T-helper 2 cell (primary cell): ENCODE measurements around the gene UNC5C.
A peak's percentile ranks its signal among the peaks of the same experiment; 100 is the strongest.
"Not testable (repeated sequence)": the region's sequence is repeated elsewhere in the genome, so short reads cannot be mapped to it uniquely, and the experiment has no call there.

Source experiments
- DNase-seq, 5 experiments: peaks; one replicate each; pipeline versions ENCODE4 v3.0.0 to v3.0.0-alpha.2; 2012 to 2022

UNC5C gene

DNA sequence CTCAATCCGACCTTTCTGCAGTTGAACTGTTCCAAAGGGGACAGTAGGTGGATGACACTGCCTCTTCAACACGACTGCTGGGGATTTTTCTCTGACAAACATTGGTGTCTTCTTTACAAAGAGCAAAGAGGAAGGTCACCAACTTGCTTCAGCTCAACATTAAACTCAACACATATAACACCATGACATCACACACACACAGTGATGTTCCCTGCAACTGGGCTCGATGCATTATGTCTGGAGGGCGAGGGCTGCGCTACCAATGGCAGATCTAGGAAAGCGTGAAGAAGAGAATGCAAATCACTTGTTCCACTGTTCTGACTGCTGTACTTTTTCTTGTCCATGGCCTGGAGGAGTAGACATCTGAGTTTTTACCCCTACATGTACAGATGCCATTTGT, 385.9 kb downstream of the UNC5C start:
- DNase-seq = no peak

DNA sequence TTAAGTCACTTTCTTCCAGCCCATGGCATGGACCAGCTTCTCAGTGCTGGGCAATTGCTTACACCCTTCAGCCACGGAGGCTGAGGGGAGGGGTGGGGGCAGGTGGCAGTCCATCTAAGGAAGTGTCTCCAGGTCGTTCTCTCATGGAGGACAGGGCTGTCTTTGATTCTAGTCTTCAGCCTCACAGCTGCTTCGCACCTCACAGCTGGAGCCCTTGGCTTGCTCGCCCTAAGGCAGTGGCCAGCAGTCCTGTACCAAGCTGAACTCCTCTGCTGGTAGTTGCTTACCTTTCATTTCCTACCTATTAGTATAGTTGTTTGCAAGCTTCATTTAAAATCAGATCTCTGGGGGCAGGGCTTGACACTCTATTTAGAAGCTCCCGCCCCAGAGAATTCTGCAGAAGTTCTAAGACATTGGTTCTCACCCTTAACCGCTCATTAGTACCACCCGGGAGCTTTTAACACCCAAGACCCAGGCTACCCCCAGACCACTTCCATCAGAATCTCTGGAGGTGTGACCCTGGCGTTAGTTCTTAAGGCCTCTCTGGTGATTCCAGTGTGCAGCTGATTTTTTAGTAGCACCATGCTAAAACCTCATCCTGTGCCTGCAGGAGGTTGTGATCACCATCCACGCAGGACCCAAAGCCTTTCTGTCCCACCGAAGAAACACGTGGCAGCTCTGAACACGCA, 386.8 kb downstream of the UNC5C start:
- DNase-seq = no peak

DNA sequence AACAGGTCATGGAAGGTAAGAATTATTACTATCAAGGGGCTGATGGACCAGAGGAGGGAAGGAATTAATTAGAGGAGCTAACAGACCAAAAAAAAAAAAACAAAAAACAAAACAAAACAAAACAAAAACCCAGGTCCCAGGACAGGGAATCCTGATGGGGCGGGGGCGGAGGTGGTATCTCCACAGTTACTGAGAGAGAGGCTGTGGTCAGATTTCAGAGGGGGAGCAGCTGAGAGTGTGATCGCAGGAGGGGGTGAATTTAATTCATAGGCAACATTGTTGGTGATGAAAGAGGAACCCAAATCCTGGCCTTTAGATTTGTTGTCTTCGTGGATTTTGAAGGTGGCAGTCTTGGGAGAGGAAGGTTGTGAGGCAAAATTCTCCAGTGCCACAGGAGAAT, 389.4 kb downstream of the UNC5C start:
- no peak for DNase-seq

DNA sequence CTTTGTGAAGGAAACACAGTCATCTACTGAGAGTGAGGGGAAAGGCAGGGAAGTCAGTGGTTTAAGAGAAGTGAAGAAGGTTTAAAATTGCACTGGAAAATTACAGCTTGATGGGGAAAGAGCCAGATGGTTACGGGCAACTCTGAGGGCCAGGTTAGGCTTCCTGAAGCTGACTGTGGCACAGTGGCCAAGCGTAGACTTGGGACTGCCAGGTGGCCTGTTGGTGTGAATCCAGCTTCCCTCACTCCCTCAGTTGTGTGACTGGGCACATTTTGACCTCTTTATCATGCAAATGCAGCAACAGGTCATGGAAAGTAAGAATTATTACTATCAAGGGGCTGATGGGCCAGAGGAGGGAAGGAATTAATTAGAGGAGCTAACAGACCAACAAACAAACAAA, 390.1 kb downstream of the UNC5C start:
- no peak for DNase-seq

DNA sequence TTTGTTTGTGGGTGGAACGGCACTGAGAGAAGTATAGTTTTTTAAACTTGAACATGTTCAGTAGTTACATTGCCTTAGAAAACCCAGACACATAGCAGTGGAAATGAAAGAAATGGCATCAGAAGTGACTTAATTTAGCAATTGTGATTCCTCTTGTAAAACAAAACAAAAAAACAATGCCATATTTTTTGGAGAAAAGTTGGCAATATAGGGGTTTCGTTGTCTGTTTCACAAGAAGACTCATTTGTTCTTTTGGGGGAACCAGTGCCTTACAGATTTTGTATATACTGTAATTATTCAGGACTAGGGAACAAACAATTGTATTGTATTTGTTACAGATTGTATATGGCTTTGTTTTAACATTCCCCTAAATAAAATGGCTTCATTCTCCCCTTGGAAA, 390.7 kb downstream of the UNC5C start:
- DNase-seq = no peak

DNA sequence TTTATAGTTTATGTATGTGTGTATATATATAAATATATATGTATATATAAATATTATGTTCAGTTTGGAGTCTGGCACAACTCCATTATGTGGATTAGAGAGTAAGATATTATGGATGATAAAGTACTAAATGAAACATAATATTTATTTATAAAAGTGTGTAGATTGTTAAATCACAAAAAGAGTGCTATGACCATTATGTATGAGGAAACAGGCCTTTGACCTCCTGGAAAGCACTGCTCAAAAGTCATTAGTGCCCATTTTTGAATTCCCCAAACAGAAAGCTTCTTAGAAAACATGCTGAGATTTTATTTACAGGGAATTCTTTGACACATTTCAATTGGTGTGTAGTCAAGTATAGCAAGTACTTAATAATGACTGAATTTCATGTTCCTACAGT, 391.2 kb downstream of the UNC5C start:
- DNase-seq = no peak

DNA sequence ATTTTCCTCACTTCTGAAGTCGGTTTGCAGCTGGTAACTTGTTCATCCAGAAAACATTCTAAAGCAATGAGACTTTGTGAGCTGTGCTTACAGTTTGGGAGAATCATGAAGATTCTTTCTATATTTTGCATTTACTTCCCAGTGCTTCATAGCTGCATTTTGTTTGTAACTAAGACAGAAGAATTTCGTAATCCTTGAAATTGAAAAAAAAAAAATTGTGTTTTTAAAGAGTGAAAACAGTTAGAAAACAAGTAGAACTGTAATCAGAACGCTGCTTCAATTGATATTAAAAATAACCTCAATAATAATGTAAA, 392.4 kb downstream of the UNC5C start:
- no peak for DNase-seq

DNA sequence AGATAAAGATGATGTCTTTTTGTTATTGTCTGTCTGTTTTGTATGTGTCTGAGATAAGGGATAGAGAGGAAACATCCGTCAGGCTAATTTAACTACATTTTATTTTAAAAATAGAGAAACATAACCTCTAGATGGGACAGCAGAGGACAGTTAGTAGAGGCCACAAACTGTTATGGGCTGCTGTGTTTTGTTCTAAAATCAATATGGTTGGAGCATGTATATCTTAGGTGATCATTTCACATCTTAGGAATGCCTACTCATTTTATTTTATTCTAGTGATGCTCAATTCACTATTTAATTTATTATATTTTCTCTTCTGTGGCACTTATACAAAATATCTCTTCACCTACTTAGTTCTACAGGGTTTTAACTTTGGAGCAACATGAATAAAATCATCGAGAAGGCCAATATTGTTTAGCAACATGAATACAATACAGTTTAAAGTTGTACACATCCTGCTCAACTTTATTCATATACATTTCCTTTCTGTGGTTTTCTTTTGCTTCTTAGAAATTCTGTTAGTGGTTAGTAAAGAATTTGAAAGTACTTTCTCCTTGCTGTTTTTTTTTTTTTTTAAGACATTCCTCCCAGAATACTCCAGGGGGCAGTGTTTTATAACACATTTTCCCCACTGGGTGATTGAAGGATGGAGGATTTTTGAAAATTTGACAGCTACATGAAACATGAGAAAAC, 392.9 kb downstream of the UNC5C start:
- DNase-seq = peak in 1 of 5 experiments; percentile 88

DNA sequence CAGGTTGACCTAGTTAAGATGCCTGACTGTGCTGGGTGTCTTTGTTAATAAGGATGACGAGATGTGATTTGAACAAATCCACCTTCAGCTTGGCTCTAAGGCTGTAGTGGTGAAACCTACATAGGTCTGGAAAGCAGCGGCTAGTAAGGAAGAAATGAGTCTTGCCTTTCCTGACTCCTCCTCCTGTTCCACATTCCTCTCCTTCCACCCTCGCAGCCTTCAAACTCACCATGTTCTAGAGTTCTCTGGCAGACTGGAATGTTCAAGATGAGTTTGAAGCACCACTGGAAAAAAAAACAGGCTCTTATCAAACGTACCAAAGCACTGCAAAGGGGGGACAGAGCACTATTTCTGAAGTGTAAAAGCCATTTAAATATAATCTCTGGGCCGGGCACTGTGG, 395.6 kb downstream of the UNC5C start:
- DNase-seq = no peak

DNA sequence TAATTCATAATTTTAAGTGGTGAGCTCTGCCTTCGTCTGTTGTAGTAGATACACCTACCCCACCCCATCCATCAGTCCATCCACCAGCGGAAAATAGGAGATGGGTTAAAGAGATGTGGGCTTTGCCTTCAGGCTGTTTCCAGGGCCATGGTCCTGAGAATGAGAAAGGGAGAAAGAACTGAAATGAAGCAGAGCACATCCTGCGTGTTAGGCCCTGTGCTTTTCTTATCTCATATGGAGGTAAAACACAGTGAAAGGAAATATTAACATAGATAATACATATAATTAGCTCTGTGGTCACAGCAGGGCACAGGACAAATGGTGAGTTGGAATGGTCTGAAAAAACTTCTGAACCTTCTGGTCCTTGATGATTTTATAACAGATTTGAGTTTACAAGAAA, 397.5 kb downstream of the UNC5C start:
- DNase-seq = no peak

DNA sequence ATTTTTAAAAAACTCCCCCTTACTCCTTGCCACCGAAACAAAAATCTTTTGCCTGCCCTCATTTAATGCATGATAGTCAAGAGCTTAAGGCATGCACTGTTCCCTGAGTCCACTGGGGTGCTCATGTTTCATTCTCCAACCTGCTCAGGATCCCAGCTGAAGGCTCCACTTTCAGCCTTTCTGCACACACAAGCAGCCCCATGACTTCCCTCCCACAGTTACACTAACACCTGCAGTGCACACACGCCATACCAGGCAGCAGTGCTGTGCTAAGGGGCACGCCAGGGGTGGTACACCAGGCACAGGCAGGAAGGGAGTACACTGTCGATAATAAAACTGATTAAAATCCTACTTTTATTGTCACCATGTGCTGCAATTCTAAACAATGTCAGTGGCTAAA, 405.8 kb downstream of the UNC5C start:
- DNase-seq = no peak

DNA sequence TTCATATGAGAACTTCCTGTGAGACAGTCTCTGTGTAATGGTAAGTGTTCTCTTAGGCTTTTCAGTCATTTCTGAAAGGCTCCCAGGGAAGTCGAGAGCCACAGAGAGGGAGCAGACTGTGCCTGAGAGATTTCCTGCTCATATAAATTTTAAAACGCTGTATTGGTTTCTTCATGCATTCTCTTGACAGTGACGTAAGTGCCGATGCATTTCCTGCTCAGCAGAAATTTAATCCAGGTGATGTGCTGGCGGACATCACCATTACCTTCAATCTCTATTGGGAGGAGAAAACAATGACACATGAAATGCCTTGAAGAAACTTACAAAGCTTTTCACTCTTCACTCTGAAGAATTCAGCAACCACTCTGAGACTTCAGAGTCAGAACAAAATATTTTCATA, 407.4 kb downstream of the UNC5C start:
- no peak for DNase-seq

DNA sequence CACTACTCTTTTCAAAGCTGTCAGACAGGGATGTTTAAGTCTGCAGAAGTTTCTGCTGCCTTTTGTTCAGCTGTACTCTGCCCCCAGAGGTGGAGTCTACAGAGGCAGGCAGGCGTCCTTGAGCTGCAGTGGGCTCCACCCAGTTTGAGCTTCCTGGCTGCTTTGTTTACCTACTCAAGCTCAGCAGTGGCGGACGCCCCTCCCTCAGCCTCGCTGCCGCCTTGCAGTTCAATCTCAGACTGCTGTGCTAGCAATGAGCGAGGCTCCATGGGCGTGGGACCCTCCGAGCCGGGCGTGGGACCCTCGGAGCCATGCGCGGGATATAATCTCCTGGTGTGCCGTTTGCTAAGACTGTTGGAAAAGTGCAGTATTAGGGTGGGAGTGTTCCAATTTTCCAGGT, 409.3 kb downstream of the UNC5C start:
- not testable (repeated sequence) for DNase-seq

DNA sequence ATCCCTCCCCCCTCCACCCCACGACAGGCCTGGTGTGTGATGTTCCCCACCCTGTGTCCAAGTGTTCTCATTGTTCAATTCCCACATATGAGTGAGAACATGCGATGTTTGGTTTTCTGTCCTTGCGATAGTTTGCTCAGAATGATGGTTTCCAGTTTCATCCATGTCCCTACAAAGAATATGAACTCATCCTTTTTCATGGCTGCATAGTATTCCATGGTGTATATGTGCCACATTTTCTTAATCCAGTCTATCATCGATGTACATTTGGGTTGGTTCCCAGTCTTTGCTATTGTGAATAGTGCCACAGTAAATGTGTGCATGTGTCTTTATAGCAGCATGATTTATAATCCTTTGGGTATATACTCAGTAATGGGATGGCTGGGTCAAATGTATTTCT, 414.8 kb downstream of the UNC5C start:
- not testable (repeated sequence) for DNase-seq

DNA sequence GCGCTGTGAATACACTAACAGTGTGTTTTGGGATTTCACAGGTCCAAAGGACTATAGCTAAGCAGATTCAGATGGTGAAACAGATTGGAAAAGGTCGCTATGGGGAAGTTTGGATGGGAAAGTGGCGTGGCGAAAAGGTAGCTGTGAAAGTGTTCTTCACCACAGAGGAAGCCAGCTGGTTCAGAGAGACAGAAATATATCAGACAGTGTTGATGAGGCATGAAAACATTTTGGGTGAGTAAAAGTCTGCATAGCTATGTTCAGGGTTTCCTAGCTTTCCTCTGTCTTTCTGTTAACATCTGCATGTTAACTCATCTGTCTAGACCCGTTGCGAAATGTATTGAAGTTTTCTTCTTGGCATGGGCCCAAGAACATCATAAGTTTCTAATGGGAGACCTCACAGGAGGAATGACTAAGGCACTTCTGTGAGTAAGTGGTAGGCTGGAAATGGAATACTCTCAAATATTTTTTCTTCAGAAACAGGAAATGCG, 418.9 kb downstream of the UNC5C start:
- DNase-seq = peak in 1 of 5 experiments; percentile 7

DNA sequence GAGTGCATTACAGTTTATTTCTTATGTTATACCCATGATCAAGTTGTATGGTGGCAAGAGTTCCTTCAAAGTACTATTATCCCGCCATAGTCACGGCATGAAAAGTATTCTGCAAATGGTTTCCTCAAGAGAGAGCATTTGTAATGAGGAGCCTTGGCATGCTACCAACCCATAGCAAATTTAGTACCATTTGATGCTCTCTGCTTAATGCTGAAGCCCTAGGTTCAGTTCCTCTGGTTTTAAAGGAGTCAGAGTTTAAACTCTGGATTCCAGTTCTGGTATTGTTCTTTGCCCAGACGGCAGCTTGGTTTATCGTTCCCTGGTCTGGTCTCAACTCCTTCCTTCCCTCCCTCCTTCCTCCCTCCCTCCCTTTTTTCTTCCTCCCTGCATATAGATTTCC, 419.7 kb downstream of the UNC5C start:
- DNase-seq = no peak

DNA sequence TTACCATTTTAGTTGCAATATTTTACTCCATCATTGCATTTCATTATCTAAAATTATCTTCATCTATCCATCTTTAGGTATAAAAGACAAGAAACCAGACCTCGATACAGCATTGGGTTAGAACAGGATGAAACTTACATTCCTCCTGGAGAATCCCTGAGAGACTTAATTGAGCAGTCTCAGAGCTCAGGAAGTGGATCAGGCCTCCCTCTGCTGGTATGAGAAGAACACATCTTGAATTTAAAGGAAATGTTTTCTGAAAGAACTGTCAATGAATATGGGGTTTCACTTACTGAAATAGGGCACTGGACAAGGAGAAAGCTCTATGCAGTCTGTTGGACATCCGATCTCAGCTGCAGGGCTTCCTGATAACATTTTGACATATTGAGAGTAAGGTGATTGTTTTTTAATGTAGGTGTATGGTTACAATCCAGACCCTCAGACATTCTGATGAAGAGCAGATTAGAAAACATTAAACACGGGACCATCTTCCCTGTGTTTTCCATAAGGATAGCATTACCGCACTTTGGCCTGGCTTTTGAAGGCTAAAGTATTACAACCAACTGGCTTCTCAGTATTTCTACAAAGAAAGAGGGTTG, 423.8 kb downstream of the UNC5C start:
- DNase-seq = peak in 1 of 5 experiments; percentile 14

DNA sequence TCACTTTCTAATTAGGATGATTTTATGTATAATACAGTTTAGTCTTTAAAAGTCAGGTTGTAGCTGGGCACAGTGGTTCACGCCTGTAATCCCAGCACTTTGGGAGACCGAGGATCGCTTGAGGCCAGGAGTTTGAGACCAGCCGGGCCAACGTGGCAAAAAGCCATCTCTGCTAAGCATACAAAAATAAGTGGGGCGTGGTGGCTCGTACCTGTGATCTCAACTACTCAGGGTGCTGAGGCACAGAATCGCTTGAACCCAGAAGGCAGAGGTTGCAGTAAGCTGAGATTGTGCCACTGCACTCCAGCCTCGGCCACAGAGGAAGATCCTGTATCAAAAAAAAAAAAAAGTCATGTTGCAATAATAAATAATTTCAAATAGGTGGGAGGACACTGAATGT, 426.8 kb downstream of the UNC5C start:
- no peak for DNase-seq

DNA sequence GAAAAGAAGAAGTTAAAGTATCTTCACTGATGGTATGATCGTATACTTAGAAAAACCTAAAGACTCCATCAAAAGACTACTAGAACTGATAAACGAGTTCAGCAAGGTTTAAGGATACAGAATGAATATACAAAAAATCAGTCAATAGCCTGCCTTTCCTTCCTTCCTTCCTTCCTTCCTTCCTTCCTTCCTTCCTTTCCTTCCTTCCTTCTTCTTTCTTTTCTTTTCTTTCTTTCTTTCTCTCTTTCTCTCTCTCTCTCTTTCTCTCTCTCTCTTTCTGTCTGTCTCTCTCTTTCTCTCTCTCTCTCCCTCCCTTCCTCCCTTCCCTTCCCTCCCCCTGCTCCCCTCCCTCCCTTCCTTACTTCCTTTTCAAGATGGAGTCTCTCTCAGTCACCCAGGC, 428.3 kb downstream of the UNC5C start:
- DNase-seq = no peak

DNA sequence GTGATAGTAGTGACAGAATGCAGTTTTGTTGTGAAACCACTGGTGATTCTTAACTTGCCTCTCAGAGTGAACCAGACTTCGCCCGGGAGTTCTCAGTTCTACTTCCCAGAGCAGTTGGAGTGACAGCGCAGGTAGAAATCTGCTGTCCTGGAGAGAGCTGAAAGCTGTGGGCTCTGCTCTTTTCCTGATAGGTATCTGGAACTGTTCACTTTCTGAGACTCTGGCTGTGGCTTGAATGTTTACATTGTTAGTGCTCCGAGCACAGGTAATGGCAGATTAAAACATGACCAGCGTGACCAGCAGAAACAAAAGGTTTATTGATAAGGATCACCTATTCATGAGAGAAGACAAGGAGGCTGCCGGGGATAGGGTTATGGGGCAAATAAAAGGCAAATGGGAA, 430.3 kb downstream of the UNC5C start:
- no peak for DNase-seq

DNA sequence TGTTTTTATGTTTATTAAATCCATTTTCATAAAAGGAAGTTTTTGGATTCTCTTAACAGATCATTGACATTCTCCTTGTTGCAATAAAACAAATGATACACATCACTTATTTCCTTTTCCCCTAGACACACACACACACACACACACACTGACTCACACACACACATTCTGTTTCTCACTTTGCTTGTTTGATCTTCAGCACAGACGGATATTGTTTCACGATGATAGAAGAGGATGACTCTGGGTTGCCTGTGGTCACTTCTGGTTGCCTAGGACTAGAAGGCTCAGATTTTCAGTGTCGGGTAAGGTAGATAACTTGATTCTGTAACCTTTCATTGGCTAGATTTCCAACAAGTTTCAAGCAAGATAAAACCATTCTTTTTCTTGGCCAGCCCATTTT, 434.3 kb downstream of the UNC5C start:
- peak in 1 of 5 experiments; percentile 46 for DNase-seq
